Activated T-helper 2 cell treated with anti-CD3 and anti-CD28 coated beads, Interferon-gamma antibody, Interleukin-2, Interleukin-4, amounts not matched to agents 10 μg/mL and 5 μg/mL and 100 μg/mL, durations not matched to agents 14 hours and 24 hours and 36 hours (primary cell): ENCODE data around the gene DAAM1. TPM values are rescaled to one million over a fixed set of nuclear protein-coding genes. Genes with fewer than 3 reads are reported as not detected.
A peak's percentile ranks its signal among the peaks of the same experiment; 100 is the strongest.

Experiments
- DNase-seq: peaks from one replicate; pipeline ENCODE4 v3.0.0; 2021; ENCODE audit warnings: low spot score
- H3K27ac Mint-ChIP-seq: one replicate; pipeline ENCODE4 v1.8.0; 2021; ENCODE audit warnings: mixed read lengths
- H3K27me3 Mint-ChIP-seq: one replicate; pipeline ENCODE4 v1.8.0; 2021; ENCODE audit warnings: low read depth, mixed read lengths
- H3K36me3 Mint-ChIP-seq: one replicate; pipeline ENCODE4 v1.8.0; 2021; ENCODE audit warnings: low read depth, mixed read lengths
- H3K4me1 Mint-ChIP-seq: one replicate; pipeline ENCODE4 v1.8.0; 2021; ENCODE audit warnings: low read depth, mixed read lengths
- H3K4me3 Mint-ChIP-seq: one replicate; pipeline ENCODE4 v1.8.0; 2021; ENCODE audit warnings: low read depth, mild to moderate bottlenecking, moderate library complexity, mixed read lengths
- H3K9me3 Mint-ChIP-seq: one replicate; pipeline ENCODE4 v1.8.0; 2021; ENCODE audit warnings: mixed read lengths
- intact Hi-C: fragments of 100-400 bp; cut with micrococcal nuclease; formaldehyde crosslinking; loops from one replicate; pipeline ENCODE4 v1.15.1; 2023
- total RNA-seq: library from RNA; stranded (reverse); gene quantifications from 2 replicates; pipeline ENCODE4 v1.2.3, GENCODE V29; 2022

The DAAM1 gene
- total RNA-seq, 1 donor from 2014 or later, result 6.4 TPM

- no peaks in the 10 kb centered on the region for H3K9me3 Mint-ChIP-seq
- peaks cover 17% of the 10 kb centered on the region for H3K4me1 Mint-ChIP-seq
- DNase-seq, result no peak
- peak overlapping the region; percentile 61 for H3K27ac Mint-ChIP-seq
- peaks cover 13% of the 10 kb centered on the region for H3K27me3 Mint-ChIP-seq
- intact Hi-C loops, result no loop called here
- peak overlapping the region; percentile 95 for H3K4me3 Mint-ChIP-seq
- no peaks in the 10 kb centered on the region for H3K36me3 Mint-ChIP-seq
Observed at GRCh38 chr14:59190372-59190771, 1.9 kb downstream of the DAAM1 start.

- no peak overlapping the region for H3K4me3 Mint-ChIP-seq
- intact Hi-C loops, result no loop called here
- no peaks in the 10 kb centered on the region for H3K9me3 Mint-ChIP-seq
- no peaks in the 10 kb centered on the region for H3K27me3 Mint-ChIP-seq
- peaks cover 5% of the 10 kb centered on the region for H3K4me1 Mint-ChIP-seq
- H3K36me3 Mint-ChIP-seq, result no peaks in the 10 kb centered on the region
- no peak overlapping the region for H3K27ac Mint-ChIP-seq
- DNase-seq, result no peak
Observed at GRCh38 chr14:59195912-59196311, 7.4 kb downstream of the DAAM1 start.

GRCh38 chr14:59197695-59198262 is 9.3 kb downstream of the DAAM1 start:
- no peak overlapping the region for H3K4me3 Mint-ChIP-seq
- H3K36me3 Mint-ChIP-seq, result no peaks in the 10 kb centered on the region
- H3K27ac Mint-ChIP-seq, result no peak overlapping the region
- peaks cover 10% of the 10 kb centered on the region for H3K4me1 Mint-ChIP-seq
- no peaks in the 10 kb centered on the region for H3K27me3 Mint-ChIP-seq
- intact Hi-C loops, result no loop called here
- no peaks in the 10 kb centered on the region for H3K9me3 Mint-ChIP-seq
- DNase-seq, result no peak

GRCh38 chr14:59199205-59199604 is 10.7 kb downstream of the DAAM1 start:
- H3K9me3 Mint-ChIP-seq, result no peaks in the 10 kb centered on the region
- H3K36me3 Mint-ChIP-seq, result no peaks in the 10 kb centered on the region
- no peak overlapping the region for H3K27ac Mint-ChIP-seq
- intact Hi-C loops, result no loop called here
- H3K27me3 Mint-ChIP-seq, result no peaks in the 10 kb centered on the region
- DNase-seq, result no peak
- H3K4me3 Mint-ChIP-seq, result no peak overlapping the region
- peaks cover 10% of the 10 kb centered on the region for H3K4me1 Mint-ChIP-seq

GRCh38 chr14:59199614-59200013 is 11.1 kb downstream of the DAAM1 start:
- Mint-ChIP-seq H3K4me3 (no peak overlapping the region), H3K4me1 (peaks cover 10% of the 10 kb centered on the region), H3K36me3 (no peaks in the 10 kb centered on the region), H3K27me3 (no peaks in the 10 kb centered on the region), H3K27ac (no peak overlapping the region), H3K9me3 (no peaks in the 10 kb centered on the region)
- intact Hi-C loops, result no loop called here
- DNase-seq, result no peak

- no peak for DNase-seq
- Mint-ChIP-seq H3K9me3 (no peaks in the 10 kb centered on the region), H3K27ac (no peak overlapping the region), H3K36me3 (no peaks in the 10 kb centered on the region), H3K4me1 (peaks cover 10% of the 10 kb centered on the region), H3K27me3 (no peaks in the 10 kb centered on the region), H3K4me3 (no peak overlapping the region)
- intact Hi-C loops, result no loop called here
Observed at GRCh38 chr14:59200195-59200594, 11.7 kb downstream of the DAAM1 start.

DNA sequence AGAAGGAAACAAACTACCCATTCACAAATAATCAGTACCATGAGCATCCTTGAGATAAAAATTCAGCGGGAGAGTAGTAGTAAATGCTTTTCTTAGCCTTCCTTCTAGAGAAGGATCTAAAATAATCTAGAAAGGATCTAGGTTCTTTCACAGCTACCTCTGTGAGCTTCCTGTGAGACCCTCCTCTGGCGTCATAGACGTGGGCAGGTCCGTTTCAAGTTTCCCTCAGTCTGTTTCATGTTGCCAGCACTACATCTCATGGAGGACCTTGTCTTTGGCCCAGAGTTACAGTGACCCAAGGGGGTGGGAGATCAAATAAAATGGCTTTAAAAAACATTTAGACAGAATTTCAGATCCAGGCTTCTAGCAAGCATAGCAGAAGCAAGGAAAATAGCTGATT is 13.6 kb downstream of the DAAM1 start:
- intact Hi-C loops, result no loop called here
- Mint-ChIP-seq H3K27ac (no peak overlapping the region), H3K4me3 (no peak overlapping the region), H3K36me3 (no peaks in the 10 kb centered on the region), H3K9me3 (no peaks in the 10 kb centered on the region), H3K27me3 (no peaks in the 10 kb centered on the region), H3K4me1 (peaks cover 10% of the 10 kb centered on the region)
- no peak for DNase-seq

- intact Hi-C loops, result no loop called here
- DNase-seq, result no peak
- Mint-ChIP-seq H3K27me3 (no peaks in the 10 kb centered on the region), H3K4me3 (no peak overlapping the region), H3K27ac (no peak overlapping the region), H3K4me1 (peaks cover 10% of the 10 kb centered on the region), H3K9me3 (no peaks in the 10 kb centered on the region), H3K36me3 (no peaks in the 10 kb centered on the region)
Observed at GRCh38 chr14:59204305-59204704, 15.8 kb downstream of the DAAM1 start.

GRCh38 chr14:59206892-59207291 is 18.4 kb downstream of the DAAM1 start:
- DNase-seq, result no peak
- Mint-ChIP-seq H3K4me3 (no peak overlapping the region), H3K9me3 (no peaks in the 10 kb centered on the region), H3K36me3 (no peaks in the 10 kb centered on the region), H3K27ac (no peak overlapping the region), H3K4me1 (peaks cover 3% of the 10 kb centered on the region), H3K27me3 (no peaks in the 10 kb centered on the region)
- intact Hi-C loops, result no loop called here

DNA sequence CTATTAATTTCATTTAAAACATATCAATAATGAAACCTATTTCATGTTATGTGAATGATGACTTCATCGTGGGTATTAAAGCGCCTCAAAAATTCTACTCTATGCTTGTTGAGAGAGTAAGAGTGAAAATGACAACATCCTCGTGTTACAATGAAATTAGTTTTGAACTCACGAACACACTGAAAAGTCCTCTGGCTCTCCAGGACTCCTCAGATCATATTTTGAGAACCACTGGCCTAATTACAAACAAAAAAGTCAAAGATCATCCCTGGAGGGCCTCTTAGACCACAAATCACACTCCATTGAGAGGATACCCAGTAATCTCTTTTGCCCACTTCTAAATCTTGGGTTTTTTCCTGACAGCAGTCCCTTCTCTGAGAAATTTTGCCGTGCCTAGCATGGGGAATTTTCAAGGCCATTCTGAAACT is 19.1 kb downstream of the DAAM1 start:
- H3K4me1 Mint-ChIP-seq, result no peaks in the 10 kb centered on the region
- intact Hi-C loops, result no loop called here
- DNase-seq, result no peak
- no peak overlapping the region for H3K4me3 Mint-ChIP-seq
- H3K9me3 Mint-ChIP-seq, result no peaks in the 10 kb centered on the region
- no peaks in the 10 kb centered on the region for H3K27me3 Mint-ChIP-seq
- H3K27ac Mint-ChIP-seq, result no peak overlapping the region
- no peaks in the 10 kb centered on the region for H3K36me3 Mint-ChIP-seq

DNA sequence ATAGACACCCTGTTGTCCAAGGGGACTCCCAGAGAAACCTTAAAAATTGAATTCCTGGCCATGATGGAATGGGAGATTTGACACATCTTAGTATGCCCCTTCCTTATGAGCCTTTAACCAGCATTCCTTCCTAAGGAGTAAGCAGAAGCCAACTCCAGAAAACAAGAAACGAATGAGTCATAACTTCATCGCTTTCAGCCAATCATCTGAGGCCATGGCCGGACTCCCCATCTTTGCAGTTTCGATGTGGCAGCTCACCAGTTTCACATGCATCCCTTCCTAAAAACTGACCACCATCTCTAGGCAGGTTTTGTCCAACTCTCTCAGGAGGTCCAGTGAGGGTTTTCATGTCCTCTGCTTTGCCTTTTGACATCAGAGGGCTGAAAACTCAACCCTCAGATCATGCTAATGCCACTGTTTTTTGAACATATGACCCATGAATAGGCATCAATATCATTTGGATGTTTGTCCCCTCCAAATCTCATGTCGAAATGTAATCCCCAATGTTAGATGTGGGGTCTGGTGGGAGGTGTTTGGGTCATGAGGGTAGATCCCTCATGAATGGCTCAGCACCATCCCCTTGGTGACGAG is 19.9 kb downstream of the DAAM1 start:
- Mint-ChIP-seq H3K36me3 (no peaks in the 10 kb centered on the region), H3K4me1 (no peaks in the 10 kb centered on the region), H3K27ac (no peak overlapping the region), H3K4me3 (no peak overlapping the region), H3K27me3 (no peaks in the 10 kb centered on the region), H3K9me3 (no peaks in the 10 kb centered on the region)
- intact Hi-C loops, result no loop called here
- no peak for DNase-seq

GRCh38 chr14:59208954-59209353 is 20.5 kb downstream of the DAAM1 start:
- Mint-ChIP-seq H3K27me3 (no peaks in the 10 kb centered on the region), H3K4me3 (no peak overlapping the region), H3K9me3 (no peaks in the 10 kb centered on the region), H3K36me3 (no peaks in the 10 kb centered on the region), H3K27ac (no peak overlapping the region), H3K4me1 (no peaks in the 10 kb centered on the region)
- intact Hi-C loops, result no loop called here
- no peak for DNase-seq

DNA sequence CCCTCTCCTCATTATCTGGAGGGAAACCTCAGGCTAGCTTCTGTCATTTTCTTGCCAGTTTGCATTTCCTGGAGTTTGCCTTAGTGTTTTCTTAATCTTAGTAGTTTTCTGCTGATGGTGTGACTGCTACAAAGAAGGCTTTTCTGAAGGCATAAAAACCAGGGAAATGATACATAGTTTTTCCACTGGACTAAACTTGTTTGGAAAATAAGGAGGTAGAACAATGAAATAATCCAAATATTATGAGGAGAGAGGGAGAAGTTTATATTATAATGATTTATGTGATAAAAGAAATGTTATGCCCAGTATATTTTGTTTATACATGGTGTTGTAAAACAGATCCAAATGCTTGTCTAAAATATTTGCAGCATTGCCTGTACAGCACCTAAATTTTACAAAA is 22.2 kb downstream of the DAAM1 start:
- no peaks in the 10 kb centered on the region for H3K27me3 Mint-ChIP-seq
- no peak overlapping the region for H3K27ac Mint-ChIP-seq
- no peaks in the 10 kb centered on the region for H3K36me3 Mint-ChIP-seq
- H3K4me1 Mint-ChIP-seq, result no peaks in the 10 kb centered on the region
- no peak overlapping the region for H3K4me3 Mint-ChIP-seq
- no peaks in the 10 kb centered on the region for H3K9me3 Mint-ChIP-seq
- DNase-seq, result no peak
- intact Hi-C loops, result no loop called here
